SU-DHL-6 (cell line): ENCODE data around the gene RFTN1.

Experiments
- H2AFZ ChIP-seq: fragments of 200-600 bp; sonication (generic); 2 replicates; pipeline ENCODE4 v1.6.1; 2014; ENCODE audit warnings: low read depth, mild to moderate bottlenecking, moderate library complexity, mixed read lengths, antibody characterized with exemption, low read length; ENCODE audit not compliant: severe bottlenecking
- H3F3A ChIP-seq: fragments of 200-600 bp; shearing (Covaris generic); 2 replicates; pipeline ENCODE4 v1.6.0; 2016; ENCODE audit warnings: antibody characterized with exemption, mild to moderate bottlenecking; ENCODE audit not compliant: insufficient read depth
- H3K27ac ChIP-seq: fragments of 200-600 bp; sonication (generic); 2 replicates; pipeline ENCODE4 v1.5.1; 2016; ENCODE audit warnings: low read depth, mild to moderate bottlenecking, low read length, moderate library complexity, mixed read lengths
- H3K27me3 ChIP-seq: fragments of 200-600 bp; sonication (generic), shearing (Covaris generic); 2 replicates; pipeline ENCODE4 v1.6.0; 2014; ENCODE audit warnings: mild to moderate bottlenecking, low read length
- H3K36me3 ChIP-seq: fragments of 200-600 bp; sonication (generic); 2 replicates; pipeline ENCODE4 v1.6.1; 2014; ENCODE audit warnings: mild to moderate bottlenecking, low read length, mixed read lengths
- H3K4me2 ChIP-seq: fragments of 300-600, 200-600 bp; shearing (Covaris generic), sonication (generic); 2 replicates; pipeline ENCODE4 v1.6.0; 2014; ENCODE audit warnings: low read length, low read depth, mild to moderate bottlenecking; ENCODE audit not compliant: poor library complexity, severe bottlenecking
- H3K4me3 ChIP-seq: fragments of 200-600 bp; sonication (generic); 2 replicates; pipeline ENCODE4 v1.5.1; 2014; ENCODE audit warnings: antibody characterized with exemption, low read length, mild to moderate bottlenecking, mixed read lengths; ENCODE audit not compliant: insufficient read depth, poor library complexity, severe bottlenecking
- H3K79me2 ChIP-seq: fragments of 200-600 bp; sonication (generic); 2 replicates; pipeline ENCODE4 v1.6.1; 2014; ENCODE audit warnings: mild to moderate bottlenecking, low read length, moderate library complexity; ENCODE audit not compliant: insufficient read depth
- H3K9ac ChIP-seq: fragments of 200-600 bp; sonication (generic); 2 replicates; pipeline ENCODE4 v1.7.0; 2014; ENCODE audit warnings: mild to moderate bottlenecking, low read length
- H3K9me2 ChIP-seq: fragments of 200-600 bp; sonication (generic); replicated peaks from 2 replicates; pipeline ENCODE4 v1.6.1; 2014; ENCODE audit warnings: low read length; ENCODE audit not compliant: insufficient read depth
- H3K9me3 ChIP-seq: fragments of 200-600 bp; sonication (generic); 2 replicates; pipeline ENCODE4 v1.6.1; 2014; ENCODE audit warnings: low read length, mixed read lengths; ENCODE audit not compliant: insufficient read depth
- H4K20me1 ChIP-seq: fragments of 200-600 bp; sonication (generic); 2 replicates; pipeline ENCODE4 v1.6.1; 2014; ENCODE audit warnings: low read depth, mild to moderate bottlenecking, antibody characterized with exemption, low read length, moderate library complexity, mixed read lengths
- EZH2phosphoT487 ChIP-seq: fragments of 200-600 bp; sonication (generic), shearing (Covaris generic); conservative IDR thresholded peaks from 2 replicates; pipeline ENCODE4 v1.6.1; 2018; ENCODE audit warnings: mild to moderate bottlenecking, antibody characterized with exemption, low read length, moderate library complexity, mixed read lengths
- TF ChIP-seq, protein P1 (sequence below): fragments of 200-600 bp; sonication (generic); IDR thresholded peaks from one replicate; pipeline ENCODE4 v1.5.1; 2017; ENCODE audit warnings: antibody characterized with exemption, mild to moderate bottlenecking, low read length, moderate library complexity; ENCODE audit not compliant: insufficient read depth, poor library complexity, severe bottlenecking

The RFTN1 gene

DNA sequence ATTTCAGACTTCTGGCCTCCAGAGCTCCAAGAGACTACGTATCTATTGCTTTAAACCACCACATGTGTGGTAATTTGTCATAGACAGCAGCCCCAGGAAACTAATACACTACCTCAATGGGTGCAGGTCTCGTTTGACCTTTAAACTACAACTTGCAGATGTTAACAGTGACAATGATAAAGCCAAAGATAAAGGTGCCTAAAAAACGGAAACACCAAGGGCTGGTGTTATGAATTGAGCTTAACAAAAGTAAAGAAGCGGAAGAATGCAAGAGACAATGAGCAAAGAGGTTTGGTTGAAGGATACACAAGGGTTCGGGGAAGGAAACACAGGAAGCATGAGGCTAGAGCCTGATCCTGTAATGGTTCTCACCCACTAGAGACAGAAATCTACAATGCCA is 50.8 kb downstream of the RFTN1 start:
- no peaks in the 10 kb centered on the region for H3K9me3 ChIP-seq
- H3K4me2 ChIP-seq, result no peak overlapping the region
- peak overlapping the region; percentile 56 for H3K27ac ChIP-seq
- no peak overlapping the region for H3K9ac ChIP-seq
- H4K20me1 ChIP-seq, result no peaks in the 10 kb centered on the region; the same call in 1 of the 2 replicates
- no peaks in the 10 kb centered on the region for H3K27me3 ChIP-seq
- no peak overlapping the region for H3K4me3 ChIP-seq
- H2AFZ ChIP-seq, result no peak overlapping the region
- peaks cover 53% of the 10 kb centered on the region for H3F3A ChIP-seq
- no peak for TF ChIP-seq EZH2phosphoT487
- TF ChIP-seq, protein P1, sequence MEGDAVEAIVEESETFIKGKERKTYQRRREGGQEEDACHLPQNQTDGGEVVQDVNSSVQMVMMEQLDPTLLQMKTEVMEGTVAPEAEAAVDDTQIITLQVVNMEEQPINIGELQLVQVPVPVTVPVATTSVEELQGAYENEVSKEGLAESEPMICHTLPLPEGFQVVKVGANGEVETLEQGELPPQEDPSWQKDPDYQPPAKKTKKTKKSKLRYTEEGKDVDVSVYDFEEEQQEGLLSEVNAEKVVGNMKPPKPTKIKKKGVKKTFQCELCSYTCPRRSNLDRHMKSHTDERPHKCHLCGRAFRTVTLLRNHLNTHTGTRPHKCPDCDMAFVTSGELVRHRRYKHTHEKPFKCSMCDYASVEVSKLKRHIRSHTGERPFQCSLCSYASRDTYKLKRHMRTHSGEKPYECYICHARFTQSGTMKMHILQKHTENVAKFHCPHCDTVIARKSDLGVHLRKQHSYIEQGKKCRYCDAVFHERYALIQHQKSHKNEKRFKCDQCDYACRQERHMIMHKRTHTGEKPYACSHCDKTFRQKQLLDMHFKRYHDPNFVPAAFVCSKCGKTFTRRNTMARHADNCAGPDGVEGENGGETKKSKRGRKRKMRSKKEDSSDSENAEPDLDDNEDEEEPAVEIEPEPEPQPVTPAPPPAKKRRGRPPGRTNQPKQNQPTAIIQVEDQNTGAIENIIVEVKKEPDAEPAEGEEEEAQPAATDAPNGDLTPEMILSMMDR, result no peak
- peaks cover 100% of the 10 kb centered on the region for H3K79me2 ChIP-seq
- H3K9me2 ChIP-seq, result no peaks in the 10 kb centered on the region
- H3K36me3 ChIP-seq, result peaks cover 45% of the 10 kb centered on the region

DNA sequence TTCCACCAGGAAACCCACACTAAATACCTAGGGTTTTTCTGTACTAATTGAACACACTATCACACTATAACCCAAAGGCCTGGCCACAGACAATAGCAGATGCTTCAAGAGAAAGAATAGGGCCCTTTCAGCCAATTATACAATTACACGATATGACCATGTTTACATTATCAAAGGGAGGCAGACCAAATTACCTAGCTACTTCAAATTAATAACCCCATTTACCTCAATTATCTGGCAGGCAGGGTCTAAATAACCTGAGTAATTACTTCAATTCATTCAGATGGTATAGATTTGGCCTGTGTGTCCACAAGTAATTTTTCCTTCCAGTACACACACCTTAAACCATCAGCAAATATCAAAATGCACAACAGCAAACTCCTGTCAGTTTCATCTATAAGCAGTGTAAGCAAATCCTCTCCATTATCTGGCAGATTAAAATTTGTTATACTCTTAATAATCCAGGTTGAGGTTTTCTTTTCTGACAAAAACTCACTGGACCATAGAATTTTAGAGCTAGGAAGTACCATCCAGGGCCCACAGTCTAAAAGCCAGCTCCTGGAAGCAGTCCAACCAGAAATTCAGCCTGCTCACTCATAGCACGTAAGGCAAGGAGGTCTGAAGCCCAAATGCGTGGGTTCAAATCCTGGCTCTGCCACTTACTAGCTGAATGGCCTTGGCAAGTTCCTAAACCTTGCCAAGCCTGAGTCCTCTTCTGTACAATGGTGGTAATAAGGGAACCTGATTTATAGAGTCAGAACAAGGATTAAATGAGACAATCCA is 51.8 kb downstream of the RFTN1 start:
- Histone ChIP-seq H3K9ac (no peak overlapping the region), H3K79me2 (peaks cover 100% of the 10 kb centered on the region), H3K36me3 (peaks cover 51% of the 10 kb centered on the region), H2AFZ (no peak overlapping the region), H4K20me1 (no peaks in the 10 kb centered on the region; the same call in 1 of the 2 replicates), H3K9me2 (no peaks in the 10 kb centered on the region), H3K27me3 (no peaks in the 10 kb centered on the region), H3K4me3 (no peak overlapping the region), H3K9me3 (no peaks in the 10 kb centered on the region), H3K27ac (peak overlapping the region; percentile 56), H3F3A (peaks cover 53% of the 10 kb centered on the region), H3K4me2 (no peak overlapping the region)
- TF ChIP-seq, protein P1, result no peak
- no peak for TF ChIP-seq EZH2phosphoT487

DNA sequence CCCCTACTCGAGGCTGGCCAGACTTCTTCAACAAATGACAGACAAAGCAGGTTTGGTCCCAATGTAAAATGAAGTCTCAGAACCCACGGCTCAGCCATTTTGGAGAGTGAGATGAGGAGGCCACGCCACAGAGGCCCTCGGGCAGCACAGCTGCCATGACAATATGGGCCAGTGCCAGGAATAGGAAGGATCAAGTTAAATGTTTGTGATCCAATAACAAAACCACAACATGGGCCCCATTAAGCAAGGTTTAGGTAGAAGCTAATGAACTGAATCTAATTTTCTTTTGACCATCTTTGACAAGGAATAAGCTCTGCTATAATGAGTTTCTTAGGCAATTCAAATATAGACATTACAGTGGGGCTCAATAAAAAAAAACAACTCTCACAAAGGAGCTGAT is 52.6 kb downstream of the RFTN1 start:
- Histone ChIP-seq H3K4me3 (no peak overlapping the region), H3K4me2 (no peak overlapping the region), H3K9ac (no peak overlapping the region), H2AFZ (no peak overlapping the region), H3K36me3 (peaks cover 47% of the 10 kb centered on the region), H3K27me3 (no peaks in the 10 kb centered on the region), H3K27ac (peak overlapping the region; percentile 56), H3K9me3 (no peaks in the 10 kb centered on the region), H4K20me1 (no peaks in the 10 kb centered on the region), H3K79me2 (peaks cover 100% of the 10 kb centered on the region), H3F3A (peaks cover 55% of the 10 kb centered on the region), H3K9me2 (no peaks in the 10 kb centered on the region)
- TF ChIP-seq, protein P1, result no peak
- no peak for TF ChIP-seq EZH2phosphoT487
